Germinal center (tissue), 1 donor: ENCODE measurements around the gene ANKDD1A.

Experiments
- DNase-seq: peaks from one replicate; pipeline ENCODE4 v3.0.0; 2012; ENCODE audit warnings: mixed read lengths, low spot score

The ANKDD1A gene

DNA sequence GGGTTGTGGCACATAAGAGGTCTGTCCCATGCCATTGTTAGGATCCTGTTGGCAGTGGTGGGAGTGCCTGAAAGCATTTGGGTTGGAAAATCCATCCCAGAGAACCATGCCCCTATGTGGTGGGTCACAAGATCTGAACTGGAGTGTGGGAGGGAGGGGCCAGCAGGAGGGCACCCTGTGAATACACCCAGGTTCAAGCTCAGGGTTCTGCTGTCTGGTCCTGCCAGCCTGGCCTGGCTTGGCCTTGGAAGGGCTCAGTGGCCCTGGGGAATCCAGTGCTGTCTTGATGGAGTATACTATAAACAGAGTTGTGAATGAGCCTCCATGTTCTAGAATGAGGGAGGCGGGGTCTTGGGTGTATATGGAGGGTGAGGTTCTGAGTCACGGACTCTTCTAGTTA is 11.8 kb downstream of the ANKDD1A start:
- no peak for DNase-seq

DNA sequence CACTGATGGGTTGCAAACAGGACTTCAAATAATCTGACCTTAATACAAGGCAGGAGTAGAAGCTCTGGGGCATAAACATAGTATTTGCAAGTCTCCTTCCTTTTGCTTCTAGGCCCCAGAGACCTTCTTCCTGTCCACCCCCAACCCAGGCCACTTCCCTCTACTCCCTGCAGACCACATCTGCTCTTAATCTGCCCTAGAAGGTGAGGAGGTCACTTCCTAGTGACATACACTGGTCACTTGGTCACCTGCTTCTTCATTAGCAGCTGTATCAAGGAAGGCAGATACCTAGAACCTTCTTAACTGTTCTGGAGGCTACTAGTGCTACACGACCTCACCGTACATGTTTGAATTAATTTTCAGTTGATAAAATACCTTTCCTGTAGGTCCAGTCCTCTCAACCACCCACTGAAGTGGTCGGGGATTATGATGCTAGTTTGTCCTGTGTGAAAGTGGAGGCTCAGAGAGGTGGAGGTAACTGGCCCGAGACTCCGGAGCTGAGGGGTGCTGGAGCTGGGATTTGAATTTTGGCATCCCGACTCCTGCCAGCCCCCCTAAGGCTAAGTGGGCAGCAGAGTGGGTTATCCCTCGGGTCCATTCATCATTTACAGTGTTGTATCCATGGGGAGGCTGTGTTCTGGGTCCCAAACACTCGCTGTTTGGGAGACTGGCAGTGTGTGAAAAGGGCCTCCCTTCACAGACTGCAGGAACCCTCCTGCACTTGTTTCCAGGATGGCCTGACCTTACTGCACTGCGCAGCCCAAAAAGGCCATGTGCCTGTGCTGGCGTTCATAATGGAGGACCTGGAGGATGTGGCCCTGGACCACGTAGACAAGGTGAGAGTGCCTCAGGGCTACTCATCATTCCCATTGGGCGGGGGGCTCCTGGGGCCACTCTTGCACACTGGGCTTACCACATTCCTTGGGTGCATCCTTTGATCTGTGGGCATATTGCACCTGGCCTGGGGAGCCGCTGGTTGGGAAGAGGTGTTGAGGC is 13.9 kb downstream of the ANKDD1A start:
- no peak for DNase-seq

DNA sequence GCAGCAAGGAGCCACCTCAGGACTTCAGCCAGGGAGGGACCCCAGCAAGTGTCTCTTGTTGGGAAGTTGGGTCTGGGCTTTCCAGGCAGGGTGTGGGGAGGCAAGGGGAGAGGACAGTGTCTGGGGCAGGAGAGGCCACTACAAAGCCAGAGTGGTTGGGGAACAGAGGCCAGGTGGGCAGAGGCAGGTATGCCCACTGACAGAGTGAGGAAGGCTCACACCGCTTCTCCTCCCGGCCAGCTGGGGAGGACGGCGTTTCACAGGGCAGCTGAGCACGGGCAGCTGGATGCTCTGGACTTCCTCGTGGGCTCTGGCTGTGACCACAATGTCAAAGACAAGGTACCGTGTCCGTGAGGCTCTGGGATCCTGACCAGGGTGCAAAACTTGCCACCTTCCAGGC is 15.0 kb downstream of the ANKDD1A start:
- DNase-seq = no peak

DNA sequence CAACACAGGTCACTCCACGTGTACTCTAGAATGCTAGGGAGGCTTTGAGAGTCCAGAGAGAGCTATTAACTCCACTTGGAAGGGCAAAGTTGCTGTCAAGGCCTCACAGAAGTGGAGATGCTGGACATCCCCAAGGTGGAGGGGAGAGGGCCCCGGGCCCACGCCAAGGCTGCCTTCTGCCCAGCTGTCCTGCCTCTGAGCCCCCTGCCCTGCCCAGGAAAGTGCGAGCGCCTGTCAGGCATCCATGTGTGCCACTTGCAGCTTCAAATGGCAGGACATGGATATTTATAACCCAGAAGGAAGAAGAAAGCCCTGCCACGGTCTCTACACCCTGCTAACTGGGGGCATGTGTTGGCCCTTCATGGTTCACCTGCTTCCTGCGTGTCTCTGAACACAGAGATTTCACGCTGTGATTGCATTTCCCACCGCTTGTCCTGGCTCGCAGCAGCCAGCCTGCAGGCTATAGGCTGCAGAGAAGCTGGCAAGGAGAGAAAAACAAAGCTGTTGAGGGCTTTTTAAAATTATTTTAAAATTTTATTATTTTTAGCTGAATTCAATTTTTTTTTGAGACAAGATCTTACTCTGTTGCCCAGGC is 17.0 kb downstream of the ANKDD1A start:
- DNase-seq = no peak

DNA sequence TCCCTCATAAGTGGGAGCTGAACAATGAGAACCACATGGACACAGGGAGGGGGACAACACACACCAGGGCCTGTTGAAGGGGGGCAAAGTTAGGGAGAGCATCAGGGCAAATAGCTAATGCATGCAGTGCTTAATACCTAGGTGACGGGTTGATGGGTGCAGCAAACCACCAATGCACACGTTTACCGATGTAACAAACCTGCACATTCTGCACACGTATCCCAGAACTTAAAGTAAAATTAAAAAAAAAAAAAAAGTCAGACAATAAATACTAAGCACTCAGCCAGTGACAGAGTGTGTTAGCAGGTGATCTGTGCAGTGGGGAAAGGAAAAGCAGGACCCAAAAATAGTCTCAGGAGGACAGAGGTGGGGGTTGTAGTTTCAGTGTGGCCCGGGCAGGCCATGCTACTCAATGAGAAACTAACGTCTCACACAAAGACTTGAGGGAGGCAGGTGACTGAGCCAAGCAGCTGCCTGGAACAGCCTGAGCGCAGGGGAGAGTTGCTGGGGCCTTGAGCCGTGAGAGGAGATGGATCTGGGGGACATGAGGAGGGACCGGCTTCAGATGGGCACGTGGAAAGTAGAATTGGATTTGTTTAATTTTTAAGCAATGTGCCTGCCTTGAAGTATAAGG is 18.4 kb downstream of the ANKDD1A start:
- DNase-seq = no peak

DNA sequence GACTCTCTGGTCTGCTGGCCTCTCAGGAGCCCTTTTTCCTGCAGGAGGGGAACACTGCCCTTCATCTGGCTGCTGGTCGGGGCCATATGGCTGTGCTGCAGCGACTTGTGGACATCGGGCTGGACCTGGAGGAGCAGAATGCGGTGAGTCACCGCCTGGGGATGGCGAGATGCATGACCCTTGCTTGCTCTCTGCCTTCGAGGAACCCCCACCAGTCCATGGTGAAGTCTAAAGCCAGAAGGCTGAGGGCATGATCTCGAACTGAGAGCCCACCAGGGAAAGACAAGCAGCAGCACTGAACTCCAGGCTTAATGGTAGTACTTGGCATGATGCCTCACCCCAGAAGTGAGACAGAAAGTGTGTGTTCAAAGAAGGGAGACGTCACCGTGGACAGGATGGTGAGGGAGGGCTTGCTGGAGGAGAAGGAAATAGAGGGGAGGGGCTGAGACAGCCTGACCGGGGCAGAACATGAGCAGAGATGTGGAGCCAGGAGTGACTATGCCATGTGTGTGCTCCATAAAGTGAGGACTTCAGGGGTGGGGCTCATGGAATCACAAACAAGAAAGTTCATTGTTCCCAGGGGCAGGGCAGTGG is 19.2 kb downstream of the ANKDD1A start:
- DNase-seq = no peak

DNA sequence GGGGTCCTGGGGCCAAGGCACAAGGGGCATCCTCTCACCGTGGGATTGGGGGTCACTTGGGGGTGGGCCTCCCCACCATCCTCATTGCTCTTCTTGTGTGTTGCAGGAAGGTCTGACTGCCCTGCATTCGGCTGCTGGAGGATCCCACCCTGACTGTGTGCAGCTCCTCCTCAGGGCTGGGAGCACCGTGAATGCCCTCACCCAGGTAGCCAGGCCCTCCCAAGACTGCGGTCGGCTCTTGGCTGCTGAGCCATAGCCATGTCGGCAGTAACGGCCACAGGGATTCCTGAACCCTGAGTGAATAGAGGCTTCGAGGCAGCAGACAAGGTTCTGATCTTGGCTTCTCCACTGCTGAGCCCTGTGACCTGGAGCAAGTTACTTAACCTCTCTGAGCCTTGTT is 19.7 kb downstream of the ANKDD1A start:
- no peak for DNase-seq

DNA sequence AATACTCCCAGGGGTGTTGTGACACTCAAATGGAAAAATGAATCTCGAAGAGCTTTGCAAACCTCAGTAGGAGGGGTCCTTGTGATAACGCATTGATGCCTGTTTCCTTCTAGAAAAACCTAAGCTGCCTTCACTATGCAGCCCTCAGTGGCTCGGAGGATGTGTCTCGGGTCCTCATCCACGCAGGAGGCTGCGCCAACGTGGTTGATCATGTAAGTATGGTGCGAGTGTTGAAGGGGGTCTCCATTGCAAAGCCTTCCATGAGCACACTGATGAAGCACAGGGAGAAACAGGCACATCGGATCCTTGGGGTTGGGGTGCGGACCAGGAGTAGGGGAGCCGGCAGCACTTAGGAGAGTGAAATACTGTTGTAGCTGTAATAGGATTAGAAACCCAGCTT is 22.3 kb downstream of the ANKDD1A start:
- DNase-seq = no peak

DNA sequence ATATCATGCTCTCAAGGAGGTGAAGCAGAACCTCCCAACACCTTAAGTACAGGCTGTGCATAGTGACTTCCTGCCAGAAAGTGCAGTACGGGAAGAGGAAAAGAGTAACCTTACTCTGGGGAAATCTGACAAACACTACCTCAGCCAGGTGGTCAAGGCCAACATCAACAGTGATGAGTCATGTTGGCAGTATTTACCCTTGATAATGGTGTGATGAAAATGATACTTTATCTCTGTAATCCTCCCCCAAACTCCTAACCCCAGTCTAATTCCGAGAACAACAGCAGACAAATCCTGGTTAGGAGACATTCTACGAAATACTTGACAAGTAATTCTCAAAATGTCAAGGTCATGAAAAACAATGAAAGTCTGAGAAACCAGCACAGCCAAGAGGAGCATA is 26.5 kb downstream of the ANKDD1A start:
- DNase-seq = no peak

DNA sequence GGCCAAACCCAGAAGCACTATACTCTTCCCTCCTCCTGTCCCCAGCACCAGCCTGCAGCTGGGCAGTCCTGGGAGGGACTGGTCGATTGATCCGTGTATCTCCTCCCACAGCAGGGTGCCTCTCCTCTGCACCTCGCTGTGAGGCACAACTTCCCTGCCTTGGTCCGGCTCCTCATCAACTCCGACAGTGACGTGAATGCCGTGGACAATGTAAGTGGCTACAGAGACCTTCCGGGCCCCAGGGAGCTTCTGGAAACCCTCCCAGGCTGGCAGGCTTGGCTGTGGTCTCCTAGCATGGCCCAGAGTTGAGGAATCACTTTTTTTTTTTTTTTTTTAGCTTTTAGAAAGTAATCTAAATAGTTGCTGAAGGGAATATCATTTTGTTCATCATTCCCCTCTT is 30.7 kb downstream of the ANKDD1A start:
- DNase-seq = no peak

DNA sequence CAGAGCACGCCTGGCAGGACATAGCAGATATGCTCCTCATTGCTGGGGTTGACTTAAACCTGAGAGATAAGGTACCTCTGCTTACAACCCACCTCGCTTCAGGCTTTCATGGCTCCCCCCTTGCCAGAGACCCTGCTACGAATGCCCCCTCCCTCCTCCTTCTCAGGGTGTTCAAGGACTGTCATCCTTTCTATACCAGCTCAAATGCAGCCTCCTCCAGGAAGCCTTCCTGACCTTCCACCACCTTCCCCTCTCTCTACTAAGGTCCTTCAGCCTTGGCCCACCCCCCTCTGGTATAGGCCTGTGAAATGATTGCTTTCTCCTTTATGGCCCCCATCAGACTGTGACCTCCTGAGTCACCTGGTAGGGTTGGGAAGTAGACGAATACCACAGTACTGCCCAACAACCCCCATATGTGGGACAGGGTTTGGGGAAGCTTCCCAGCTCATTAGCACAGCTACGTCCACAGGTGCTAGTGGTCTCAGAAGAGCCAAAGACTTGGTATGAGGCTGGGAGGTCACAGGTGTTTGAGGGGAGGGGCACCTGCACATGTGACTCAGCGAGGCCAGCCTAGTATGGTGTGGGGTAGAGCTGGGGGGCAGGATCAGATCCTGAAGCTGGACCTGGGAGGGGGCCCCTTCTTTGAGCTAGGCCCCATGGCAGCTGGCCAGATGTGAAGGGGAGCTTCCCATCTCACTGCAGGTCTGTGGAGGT is 32.0 kb downstream of the ANKDD1A start:
- DNase-seq = no peak

DNA sequence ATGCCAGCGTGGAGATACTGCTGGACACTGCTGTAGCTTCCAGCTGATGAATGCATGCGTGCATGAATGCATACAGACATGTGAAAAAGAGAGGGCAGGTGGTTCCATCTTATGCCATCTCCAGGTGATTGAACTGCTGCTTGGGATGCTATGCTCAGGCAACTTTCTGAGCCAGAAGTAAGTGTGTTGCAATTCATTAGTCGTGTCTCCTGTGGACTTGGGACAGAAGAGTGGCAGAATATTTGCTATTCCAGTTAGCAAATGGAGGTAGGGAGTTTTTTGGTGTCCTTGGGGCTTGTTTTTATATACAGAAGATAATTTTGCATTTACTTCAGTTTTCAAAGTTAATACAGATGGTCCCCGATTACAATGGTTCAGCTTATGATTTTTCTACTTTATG is 33.3 kb downstream of the ANKDD1A start:
- no peak for DNase-seq

DNA sequence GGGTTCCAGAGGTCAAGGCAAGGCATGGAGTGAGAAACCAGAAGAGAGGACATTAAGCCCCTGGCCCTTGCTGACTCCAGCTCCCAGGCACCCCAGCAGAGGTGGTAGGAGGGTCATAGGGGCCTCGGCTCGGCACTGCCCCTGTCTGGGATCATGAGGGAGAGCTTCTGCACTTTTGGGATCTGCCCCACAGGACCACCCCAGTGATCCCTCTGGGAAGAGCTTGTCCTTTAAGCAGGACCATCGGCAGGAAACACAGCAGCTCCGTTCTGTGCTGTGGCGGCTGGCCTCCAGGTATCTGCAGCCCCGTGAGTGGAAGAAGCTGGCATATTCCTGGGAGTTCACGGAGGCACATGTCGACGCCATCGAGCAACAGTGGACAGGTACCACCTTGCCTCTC is 35.5 kb downstream of the ANKDD1A start:
- no peak for DNase-seq

DNA sequence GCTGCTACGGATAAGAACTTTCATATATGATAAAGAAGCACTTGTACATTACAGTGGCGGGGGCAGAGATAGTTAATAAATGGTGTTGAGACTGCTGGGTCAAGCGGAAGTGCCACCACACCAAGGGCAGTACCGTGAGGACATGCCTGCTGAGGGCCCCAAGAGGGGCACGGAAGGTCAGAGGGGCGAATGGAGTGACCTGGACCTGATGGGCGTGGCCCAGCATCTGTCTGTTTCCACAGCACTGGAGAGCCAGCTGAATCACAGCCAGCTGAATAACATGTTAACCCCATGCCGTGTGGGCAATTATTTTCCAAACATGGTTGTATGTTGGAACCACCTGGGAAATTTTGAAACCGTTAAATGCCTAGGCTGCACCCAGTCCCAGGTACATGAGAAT is 37.2 kb downstream of the ANKDD1A start:
- no peak for DNase-seq

DNA sequence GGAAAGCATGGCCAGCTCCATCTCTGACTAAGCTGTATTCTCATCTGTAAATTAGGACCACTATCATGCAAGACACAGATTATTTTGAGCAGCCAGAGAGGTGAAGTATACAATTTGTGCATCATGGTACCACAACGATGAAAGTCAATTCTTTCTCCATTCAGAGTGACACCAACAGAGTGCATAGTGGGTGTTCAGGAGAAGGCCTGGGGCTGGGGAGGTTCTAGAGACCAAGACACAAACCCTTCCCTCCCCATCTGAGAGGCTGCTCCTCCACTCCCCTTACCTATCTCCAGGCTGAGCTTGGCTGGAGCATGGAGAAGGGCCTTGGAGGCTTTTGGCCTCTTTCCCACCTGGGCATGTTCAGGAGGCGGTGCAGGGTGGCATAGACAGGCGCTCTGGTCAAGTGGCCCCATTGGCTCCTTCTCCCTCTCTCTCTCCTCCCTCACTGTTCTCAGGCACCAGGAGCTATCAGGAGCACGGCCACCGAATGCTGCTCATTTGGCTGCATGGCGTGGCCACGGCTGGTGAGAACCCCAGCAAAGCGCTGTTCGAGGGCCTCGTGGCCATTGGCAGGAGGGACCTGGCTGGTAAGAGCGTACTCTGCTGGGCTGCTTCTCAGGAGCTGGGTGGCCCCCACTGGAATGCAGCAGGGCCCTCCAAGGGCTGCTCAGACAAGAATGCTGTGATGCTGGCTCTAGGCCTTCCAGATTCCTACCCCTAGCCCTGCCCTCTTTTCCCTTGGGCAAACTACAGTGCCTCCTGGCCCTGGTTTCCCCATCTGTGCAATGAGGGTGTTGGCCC is 37.9 kb downstream of the ANKDD1A start:
- no peak for DNase-seq

DNA sequence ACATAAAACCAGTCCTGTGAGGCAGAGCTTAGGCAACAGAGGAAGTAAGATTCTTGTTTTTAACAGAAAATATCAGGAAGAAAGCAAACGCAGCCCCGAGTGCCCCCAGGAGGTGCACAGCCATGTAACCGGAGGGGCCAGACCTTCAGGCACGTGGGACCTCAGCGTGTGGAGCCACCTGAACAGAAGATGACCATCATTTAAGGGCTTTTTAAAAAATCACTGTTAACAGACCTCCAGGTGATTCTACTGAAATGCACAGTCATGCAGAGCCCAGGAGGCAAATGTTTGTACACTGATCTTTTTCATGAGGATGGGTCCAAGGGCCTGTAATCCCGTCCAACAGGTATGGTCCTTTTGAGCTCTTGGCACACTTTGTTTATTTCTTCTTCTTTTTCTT is 39.2 kb downstream of the ANKDD1A start:
- DNase-seq = no peak

DNA sequence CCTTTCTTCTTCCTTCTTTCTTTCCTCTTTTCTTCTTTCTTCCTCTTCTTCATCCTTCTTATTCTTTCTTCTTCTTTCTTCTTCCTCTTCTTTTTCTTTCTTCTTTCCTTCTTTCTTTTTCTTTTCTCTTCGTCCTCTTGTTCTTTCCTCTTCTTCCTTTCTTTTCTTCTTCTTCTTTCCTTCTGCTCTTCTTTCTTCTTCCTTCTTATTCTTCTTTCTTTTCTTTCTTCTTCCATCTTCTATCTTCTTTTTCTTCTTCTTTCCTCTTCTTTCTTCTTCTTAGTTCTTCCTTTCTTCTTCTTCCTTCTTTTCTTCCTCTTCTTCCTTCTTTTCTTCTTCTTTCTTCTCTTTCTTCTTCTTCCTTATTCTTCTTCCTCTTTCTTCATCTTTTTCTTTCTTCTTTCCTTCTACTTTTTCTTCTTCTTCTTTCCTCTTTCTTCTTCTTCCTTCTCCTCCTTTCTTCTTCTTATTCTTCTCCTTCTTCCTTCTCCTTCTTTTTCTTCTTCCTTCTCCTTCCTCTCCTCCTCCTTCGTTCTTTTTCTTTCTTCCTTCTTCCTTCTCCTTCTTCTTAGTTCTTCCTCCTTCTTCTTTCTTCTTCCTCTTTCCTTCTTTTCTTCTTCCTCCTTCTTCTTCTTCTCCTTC is 40.2 kb downstream of the ANKDD1A start:
- no peak for DNase-seq

DNA sequence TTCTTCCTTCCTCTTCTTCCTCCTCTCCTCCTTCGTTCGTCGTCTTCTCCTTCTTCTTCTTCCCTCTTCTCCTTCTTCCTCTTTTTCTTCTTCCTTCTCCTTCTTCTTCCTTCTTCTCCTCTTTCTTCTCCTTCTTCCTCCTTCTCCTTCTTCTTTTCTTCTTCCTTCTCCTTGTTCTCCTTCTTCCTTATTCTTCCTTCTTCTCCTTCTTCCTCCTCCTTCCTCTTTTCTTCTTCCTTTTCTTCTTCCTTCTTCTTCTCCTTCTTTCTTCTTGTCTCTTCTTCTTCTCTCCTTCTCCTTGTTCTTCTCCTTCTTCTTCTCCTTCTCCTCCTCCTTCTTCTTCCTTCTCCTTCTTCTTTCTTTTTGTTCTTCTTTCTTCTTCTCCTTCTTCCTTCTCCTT is 42.7 kb downstream of the ANKDD1A start:
- no peak for DNase-seq

DNA sequence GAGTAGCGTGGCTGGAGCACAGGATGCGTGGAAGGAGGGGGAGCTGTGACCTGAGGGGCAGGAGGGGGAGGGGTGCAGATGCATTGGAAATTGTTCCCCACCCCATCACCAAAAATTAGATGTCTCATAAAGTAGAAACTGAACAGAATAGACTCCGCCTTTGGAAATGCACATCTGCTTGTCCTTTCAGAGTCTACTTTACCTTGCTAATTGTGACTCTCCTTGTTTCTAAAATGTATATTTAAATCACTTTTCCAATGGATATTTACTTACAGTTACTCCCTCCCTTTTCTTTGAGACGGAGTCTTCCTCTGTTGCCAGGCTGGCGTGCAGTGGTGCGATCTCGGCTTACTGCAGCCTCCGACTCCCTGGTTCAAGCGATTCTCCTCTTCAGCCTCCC is 47.4 kb downstream of the ANKDD1A start:
- DNase-seq = no peak

DNA sequence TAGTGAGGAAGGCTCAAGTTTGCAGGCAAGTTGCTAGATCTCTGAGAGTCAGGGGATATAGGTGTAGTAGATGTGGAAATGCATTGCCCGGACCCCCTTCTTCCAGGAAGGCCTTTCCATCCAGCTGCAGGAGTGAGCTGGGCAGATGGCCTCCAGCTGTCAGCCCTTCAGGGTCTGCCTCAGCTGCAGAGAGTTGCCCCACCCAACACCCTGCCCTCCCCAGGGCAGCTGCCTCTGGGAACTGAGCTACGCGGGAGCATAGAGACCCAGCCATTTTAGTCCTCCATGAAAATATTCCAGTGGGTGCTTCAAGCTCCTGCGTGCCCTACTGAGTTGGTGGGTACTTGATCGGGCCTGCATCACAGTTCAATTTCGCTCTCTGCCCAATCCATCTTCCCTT is 48.5 kb downstream of the ANKDD1A start:
- DNase-seq = no peak

DNA sequence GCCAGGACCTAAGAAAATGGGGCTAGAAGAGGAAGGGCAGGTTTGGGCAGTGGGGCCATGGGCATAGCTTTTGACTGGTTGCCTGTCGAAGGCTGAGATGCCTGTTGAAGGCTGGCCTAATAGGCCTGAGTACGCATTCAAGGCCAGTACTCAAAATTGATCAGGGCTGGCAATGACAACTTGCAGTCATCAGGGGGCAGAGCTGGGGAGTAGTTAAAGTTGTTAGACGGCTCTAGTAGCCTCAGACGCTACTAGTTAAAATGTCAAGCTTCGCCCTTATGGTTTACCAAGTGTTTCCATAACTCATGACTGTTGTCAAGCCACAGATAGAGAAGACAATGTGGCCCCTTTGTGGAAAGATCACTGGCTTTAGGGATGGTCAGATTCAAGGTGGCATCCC is 49.3 kb downstream of the ANKDD1A start:
- DNase-seq = no peak
